CD14-positive monocyte (primary cell): ENCODE data around the gene TBXA2R. TPM values are rescaled to one million over a fixed set of nuclear protein-coding genes. Genes with fewer than 3 reads are reported as not detected.

Source experiments
- DNase-seq, 3 donors: peaks; one replicate each; pipeline ENCODE4 v3.0.0-alpha.2; 2011 to 2022
- H2AFZ ChIP-seq: 2 replicates; pipeline ENCODE4 v1.6.0; 2012; ENCODE audit warnings: mild to moderate bottlenecking, low read depth, low read length, inconsistent platforms; ENCODE audit not compliant: insufficient read depth, poor library complexity, severe bottlenecking
- H3K27ac ChIP-seq, 2 donors: 1 replicate in 1 of 2; 2 replicates in 1 of 2; pipeline ENCODE4 v1.5.1; 2012 to 2013; ENCODE audit warnings: low read length in 2 of 2, control low read depth in 1 of 2, inconsistent platforms in 1 of 2, low read depth in 1 of 2, mild to moderate bottlenecking in 1 of 2
- H3K27me3 ChIP-seq, 2 donors: one replicate each; pipeline versions ENCODE4 v1.6.0 to v1.6.1; 2011 to 2013; ENCODE audit warnings: low read length in 2 of 2; ENCODE audit not compliant: control insufficient read depth in 2 of 2, insufficient read depth in 2 of 2
- H3K36me3 ChIP-seq, 2 donors: replicated peaks in 1 of 2; 1 replicate in 1 of 2; 2 replicates in 1 of 2; pipeline versions ENCODE4 v1.5.1 to v1.6.1; 2012 to 2013; ENCODE audit warnings: low read length in 2 of 2, control low read depth in 1 of 2, inconsistent platforms in 1 of 2, mild to moderate bottlenecking in 1 of 2; ENCODE audit not compliant: insufficient read depth in 2 of 2, control insufficient read depth in 1 of 2
- H3K4me1 ChIP-seq, 2 donors: 1 replicate in 1 of 2; 2 replicates in 1 of 2; pipeline versions ENCODE4 v1.5.1 to v1.6.1; 2012 to 2013; ENCODE audit warnings: low read length in 2 of 2, control low read depth in 1 of 2, inconsistent platforms in 1 of 2, mild to moderate bottlenecking in 1 of 2, moderate library complexity in 1 of 2; ENCODE audit not compliant: insufficient read depth in 2 of 2, control insufficient read depth in 1 of 2
- H3K4me2 ChIP-seq: replicated peaks from 2 replicates; pipeline ENCODE3; 2012; ENCODE audit warnings: low read length, moderate library complexity, mild to moderate bottlenecking; ENCODE audit not compliant: poor library complexity, severe bottlenecking; ENCODE audit errors: extremely low read depth
- H3K4me3 ChIP-seq, 3 experiments: fragments of 200-600 bp in 1 of 3; sonication (generic) in 1 of 3; replicated peaks in 1 of 3; 1 replicate in 2 of 3; 2 replicates in 1 of 3; pipeline ENCODE4 v1.5.1; 2011 to 2013; ENCODE audit warnings: low read length in 3 of 3, mild to moderate bottlenecking in 3 of 3, control low read depth in 2 of 3, low read depth in 2 of 3, inconsistent platforms in 1 of 3, moderate library complexity in 1 of 3
- H3K79me2 ChIP-seq: 2 replicates; pipeline ENCODE4 v1.6.0; 2012; ENCODE audit warnings: mild to moderate bottlenecking, control low read depth, inconsistent platforms, low read length, moderate library complexity; ENCODE audit not compliant: insufficient read depth
- H3K9ac ChIP-seq: 2 replicates; pipeline ENCODE4 v1.6.0; 2017; ENCODE audit warnings: low read length, mild to moderate bottlenecking; ENCODE audit not compliant: insufficient read depth, poor library complexity, severe bottlenecking
- H3K9me3 ChIP-seq, 2 donors: replicated peaks in 1 of 2; 1 replicate in 1 of 2; 2 replicates in 1 of 2; pipeline versions ENCODE4 v1.5.1 to v1.6.1; 2012 to 2013; ENCODE audit warnings: low read length in 2 of 2, control low read depth in 1 of 2; ENCODE audit not compliant: control insufficient read depth in 1 of 2, insufficient read depth in 1 of 2
- H4K20me1 ChIP-seq: 2 replicates; pipeline ENCODE4 v1.6.0; 2012; ENCODE audit warnings: mild to moderate bottlenecking, low read length, control low read depth, moderate library complexity; ENCODE audit not compliant: insufficient read depth
- H3K27ac Mint-ChIP-seq, 7 donors: one replicate each; pipeline ENCODE4 v1.8.0; 2020; ENCODE audit warnings: mild to moderate bottlenecking in 7 of 7, mixed read lengths in 7 of 7, moderate library complexity in 6 of 7, inconsistent platforms in 2 of 7
- H3K27me3 Mint-ChIP-seq, 3 donors: one replicate each; pipeline ENCODE4 v1.8.0; 2021 to 2022; ENCODE audit warnings: low read depth in 3 of 3, mild to moderate bottlenecking in 3 of 3, mixed read lengths in 3 of 3, moderate library complexity in 3 of 3, inconsistent platforms in 1 of 3
- H3K36me3 Mint-ChIP-seq, 2 donors: one replicate each; pipeline ENCODE4 v1.8.0; 2020; ENCODE audit warnings: mixed read lengths in 2 of 2, inconsistent platforms in 1 of 2, mild to moderate bottlenecking in 1 of 2
- H3K4me1 Mint-ChIP-seq: one replicate; pipeline ENCODE4 v1.8.0; 2020; ENCODE audit warnings: mild to moderate bottlenecking, mixed read lengths
- H3K4me3 Mint-ChIP-seq, 2 donors: one replicate each; pipeline ENCODE4 v1.8.0; 2020; ENCODE audit warnings: mild to moderate bottlenecking in 2 of 2, mixed read lengths in 2 of 2, moderate library complexity in 1 of 2
- H3K9me3 Mint-ChIP-seq, 7 donors: one replicate each; pipeline ENCODE4 v1.8.0; 2020 to 2022; ENCODE audit warnings: mixed read lengths in 7 of 7, mild to moderate bottlenecking in 6 of 7, moderate library complexity in 6 of 7, inconsistent platforms in 2 of 7
- WGBS: methylation state at CpG from one replicate; pipeline ENCODE4 v1.1.5; 2013; ENCODE audit warnings: missing lambda C conversion rate; ENCODE audit not compliant: insufficient coverage; 5-methylcytosine and 5-hydroxymethylcytosine counted together
- intact Hi-C, 2 donors: fragments of 100-400 bp; cut with micrococcal nuclease; formaldehyde crosslinking; loops; one replicate each; pipeline versions ENCODE4 v1.15.0 to v1.15.1; 2023
- polyA plus RNA-seq, 3 donors: library from polyadenylated mRNA; depleted of rRNA in 1 of 3; unstranded in 2 of 3; stranded (reverse) in 1 of 3; fragments of 300-500 nt in 2 of 3; fragments of >200 nt in 1 of 3; fragmentation: Illumina TruSeq in 2 of 3; gene quantifications; 1 replicate in 2 of 3; 2 replicates in 1 of 3; pipeline ENCODE4 v1.2.3, GENCODE V29; 2012 to 2021
- TF ChIP-seq, protein P1 (sequence below): fragments of 200-600 bp; IDR thresholded peaks from one replicate; pipeline ENCODE4 v1.8.0; 2022; ENCODE audit warnings: antibody characterized with exemption, mild to moderate bottlenecking

Gene TBXA2R
- polyA plus RNA-seq, 3 donors = 0.05 TPM; not detected in 2

DNA sequence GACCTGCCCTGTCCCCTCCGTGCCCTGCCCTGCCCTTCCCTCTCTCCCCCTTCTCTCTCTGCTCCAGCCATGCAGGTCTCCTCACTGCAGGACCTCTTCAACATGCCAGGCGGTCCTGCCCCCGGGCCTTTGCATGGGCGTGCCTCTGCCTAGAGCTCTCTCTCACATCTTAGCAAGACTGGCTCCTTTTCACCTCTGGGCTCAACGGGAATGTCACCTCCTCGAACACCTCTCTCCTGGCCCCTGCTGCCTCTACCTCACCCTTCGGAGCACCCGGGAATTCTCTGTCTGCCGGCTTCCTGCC, 54.9 kb downstream of the TBXA2R start:
- intact Hi-C loops = loop anchor here in 1 of 2 donors (5.0 kb wide), 1 partner anchor 44 kb away; the partner anchor contains the start of gene FZR1
- WGBS = 95% methylated on average over 8 of the region's 9 CpGs
- TF ChIP-seq, protein P1, sequence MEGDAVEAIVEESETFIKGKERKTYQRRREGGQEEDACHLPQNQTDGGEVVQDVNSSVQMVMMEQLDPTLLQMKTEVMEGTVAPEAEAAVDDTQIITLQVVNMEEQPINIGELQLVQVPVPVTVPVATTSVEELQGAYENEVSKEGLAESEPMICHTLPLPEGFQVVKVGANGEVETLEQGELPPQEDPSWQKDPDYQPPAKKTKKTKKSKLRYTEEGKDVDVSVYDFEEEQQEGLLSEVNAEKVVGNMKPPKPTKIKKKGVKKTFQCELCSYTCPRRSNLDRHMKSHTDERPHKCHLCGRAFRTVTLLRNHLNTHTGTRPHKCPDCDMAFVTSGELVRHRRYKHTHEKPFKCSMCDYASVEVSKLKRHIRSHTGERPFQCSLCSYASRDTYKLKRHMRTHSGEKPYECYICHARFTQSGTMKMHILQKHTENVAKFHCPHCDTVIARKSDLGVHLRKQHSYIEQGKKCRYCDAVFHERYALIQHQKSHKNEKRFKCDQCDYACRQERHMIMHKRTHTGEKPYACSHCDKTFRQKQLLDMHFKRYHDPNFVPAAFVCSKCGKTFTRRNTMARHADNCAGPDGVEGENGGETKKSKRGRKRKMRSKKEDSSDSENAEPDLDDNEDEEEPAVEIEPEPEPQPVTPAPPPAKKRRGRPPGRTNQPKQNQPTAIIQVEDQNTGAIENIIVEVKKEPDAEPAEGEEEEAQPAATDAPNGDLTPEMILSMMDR = no peak
- no peaks in the 10 kb centered on the region for H3K27me3 ChIP-seq
- peaks cover 32 to 36% of the 10 kb centered on the region in 2 donors for H3K36me3 Mint-ChIP-seq
- no peaks in the 10 kb centered on the region for H3K9me3 ChIP-seq
- no peak for DNase-seq
- no peak overlapping the region for H2AFZ ChIP-seq
- H3K4me3 ChIP-seq = no peak overlapping the region
- peaks cover 32% of the 10 kb centered on the region for H4K20me1 ChIP-seq
- peaks cover 0 to 2% (median 0%) of the 10 kb centered on the region in 7 donors for H3K9me3 Mint-ChIP-seq
- no peaks in the 10 kb centered on the region for H3K27me3 Mint-ChIP-seq
- H3K27ac ChIP-seq = peak overlapping the region in 1 of 2 donors; percentile 10
- peak overlapping the region in 5 of 7 donors; percentile 97 to 99 (median 98) for H3K27ac Mint-ChIP-seq
- H3K36me3 ChIP-seq = peaks cover 11 to 25% of the 10 kb centered on the region in 2 donors
- H3K4me2 ChIP-seq = no peak overlapping the region
- peaks cover 65% of the 10 kb centered on the region for H3K4me1 Mint-ChIP-seq
- no peak overlapping the region for H3K4me3 Mint-ChIP-seq
- H3K79me2 ChIP-seq = peaks cover 73% of the 10 kb centered on the region
- H3K9ac ChIP-seq = no peak overlapping the region
- H3K4me1 ChIP-seq = peaks cover 78 to 85% of the 10 kb centered on the region in 2 donors

DNA sequence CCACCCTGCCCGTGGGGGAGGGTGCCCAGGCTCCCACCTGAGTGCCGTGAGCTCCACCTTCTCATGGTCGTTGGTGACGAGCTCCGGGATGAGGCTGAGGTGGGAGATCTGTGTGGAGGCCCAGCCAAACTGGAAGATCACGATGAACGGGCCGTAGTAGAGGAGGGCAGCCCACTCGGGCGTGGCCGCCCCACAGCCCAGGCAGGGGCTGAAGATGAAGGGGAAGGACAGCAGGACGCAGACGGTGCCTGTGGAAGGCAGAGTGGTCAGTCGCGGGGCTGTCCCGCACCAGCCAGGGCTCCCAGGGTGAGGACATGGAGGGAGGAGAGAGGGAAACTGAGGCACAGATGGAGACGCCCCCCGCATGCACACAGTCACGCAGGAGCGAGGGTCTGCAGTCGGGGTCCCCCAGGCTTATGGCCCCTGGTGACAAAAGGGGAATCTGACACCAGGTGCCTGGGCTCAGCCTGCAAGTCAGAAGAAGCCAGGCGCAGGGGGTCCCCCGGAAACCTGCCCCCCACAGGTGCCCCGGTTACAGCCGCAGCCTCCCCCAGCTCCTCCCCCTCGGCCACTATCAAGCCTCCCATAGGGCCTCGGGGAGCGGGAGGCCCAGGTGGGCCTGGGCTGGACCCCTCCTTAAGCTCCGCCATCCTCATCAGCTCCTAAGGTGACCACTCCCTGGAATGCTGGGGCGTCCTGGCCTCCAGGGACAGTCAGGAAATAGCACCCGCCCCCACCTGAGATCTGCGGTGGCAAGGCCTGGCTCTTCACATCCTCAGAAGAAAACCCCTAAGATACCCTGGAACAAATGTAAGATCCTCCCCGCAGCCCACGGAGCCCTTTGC, 55.5 kb downstream of the TBXA2R start:
- TF ChIP-seq, protein P1 = no peak
- Histone ChIP-seq H3K9ac (no peak overlapping the region), H4K20me1 (peaks cover 31% of the 10 kb centered on the region), H2AFZ (no peak overlapping the region), H3K27ac (no peak overlapping the region), H3K4me1 (peaks cover 72 to 79% of the 10 kb centered on the region in 2 donors), H3K9me3 (no peaks in the 10 kb centered on the region), H3K27me3 (no peaks in the 10 kb centered on the region), H3K79me2 (peaks cover 69% of the 10 kb centered on the region), H3K4me3 (no peak overlapping the region), H3K36me3 (peaks cover 15 to 31% of the 10 kb centered on the region in 2 donors), H3K4me2 (no peak overlapping the region)
- intact Hi-C loops = loop anchor here in 1 of 2 donors (5.0 kb wide), 1 partner anchor 44 kb away; the partner anchor contains the start of gene FZR1
- peaks cover 0 to 2% (median 0%) of the 10 kb centered on the region in 7 donors for H3K9me3 Mint-ChIP-seq
- H3K27ac Mint-ChIP-seq = peak overlapping the region in 5 of 7 donors; percentile 97 to 99 (median 98)
- H3K4me3 Mint-ChIP-seq = peak overlapping the region in 1 of 2 donors; percentile 11
- no peak for DNase-seq
- peaks cover 31 to 40% of the 10 kb centered on the region in 2 donors for H3K36me3 Mint-ChIP-seq
- peaks cover 59% of the 10 kb centered on the region for H3K4me1 Mint-ChIP-seq
- WGBS = 96% methylated on average over 30 of the region's 34 CpGs
- H3K27me3 Mint-ChIP-seq = no peaks in the 10 kb centered on the region
